ENCODE measurements around the gene RAB31.

- TF ChIP-seq CTCF (IDR thresholded peaks at IDR 0.05) = no peak
- no peak for TF ChIP-seq POLR2A (IDR thresholded peaks at IDR 0.05)
Observed at GRCh38 chr18:9894454-9895068, 186.5 kb downstream of the RAB31 start.
